Measurements from ENCODE around the gene CD74. TPM values are rescaled to one million over a fixed set of nuclear protein-coding genes. Genes with fewer than 3 reads are reported as not detected.

Gene CD74
- total and polyA plus RNA-seq, 2 of the 13 experiments (the other 11 are each of a cell fraction or from before 2014, with no cell fraction given) = 34.1 to 84.4 TPM

- TF ChIP-seq CHD2 (IDR thresholded peaks at IDR 0.05; ENCODE audit: low read depth, low read length) (0 out of 2 replicates have a peak, but pooled peaks have one; percentile 6), TFDP2 (CRISPR knock-in tag; IDR thresholded peaks at IDR 0.05) (peak; percentile 75), ZNF205 (CRISPR knock-in tag; IDR thresholded peaks at IDR 0.05) (no peak; the same call in 1 of the 2 replicates), ZBTB34 (CRISPR knock-in tag; IDR thresholded peaks at IDR 0.05) (0 out of 2 replicates have a peak, but pooled peaks have one; percentile 29), FOSL2 (CRISPR knock-in tag; IDR thresholded peaks at IDR 0.05) (peak; percentile 56), PRDM10 (CRISPR knock-in tag; IDR thresholded peaks at IDR 0.05; ENCODE audit: low read depth) (peak; percentile 34; the same call in 1 of the 2 replicates), ZNF142 (CRISPR knock-in tag; IDR thresholded peaks at IDR 0.05) (0 out of 2 replicates have a peak, but pooled peaks have one; percentile 43), ZNF777 (CRISPR knock-in tag; IDR thresholded peaks at IDR 0.05) (no peak), ZGPAT (CRISPR knock-in tag; IDR thresholded peaks at IDR 0.05) (peak; percentile 96), PITX1 (CRISPR knock-in tag; IDR thresholded peaks at IDR 0.05) (peak; percentile 57), TSC22D2 (CRISPR knock-in tag; IDR thresholded peaks at IDR 0.05; ENCODE audit: borderline replicate concordance) (peak; percentile 20; the same call in 1 of the 2 replicates), MED13 (CRISPR knock-in tag; IDR thresholded peaks at IDR 0.05) (no peak; the same call in 1 of the 2 replicates), HNRNPL (IDR thresholded peaks at IDR 0.05; ENCODE audit: low read depth, low read length) (0 out of 2 replicates have a peak, but pooled peaks have one; percentile 70)
Observed at GRCh38 chr5:150449517-150450339, 37.0 kb upstream of the CD74 start, which contains the start of gene RPS14 (continued).

Measured in HepG2 (cell line).